RWPE1 (cell line): ENCODE results near the gene GAS2L2.

ENCODE experiments used
- CTCF ChIA-PET: fragments of 350-600 bp; sonication (Branson Sonifier 250); formaldehyde crosslinking; extraction: SDS; loops from one replicate; lab custom pipeline; 2021; lab: Yijun Ruan, JAX
- POLR2A ChIA-PET: fragments of 400-600 bp; formaldehyde crosslinking; extraction: SDS; loops from one replicate; lab custom pipeline; 2020; ENCODE audit warnings: antibody characterized with exemption; ENCODE audit not compliant: low non-redundant PET; lab: Yijun Ruan, JAX
- DNase-seq: peaks from one replicate; pipeline ENCODE4 v3.0.0; 2012; ENCODE audit warnings: low spot score
- H3K27ac ChIP-seq: fragments of 450-650 bp; 2 replicates; pipeline ENCODE4 v1.5.1; 2017
- CTCF ChIP-seq: fragments of 450-650 bp; conservative IDR thresholded peaks from 2 replicates; pipeline ENCODE4 v1.5.1; 2017; ENCODE audit warnings: low read depth, mild to moderate bottlenecking

The GAS2L2 gene

GRCh38 chr17:35766903-35767510 lies 14.0 kb upstream of the GAS2L2 start:
- no peak overlapping the region for H3K27ac ChIP-seq
- ChIA-PET CTCF (interaction anchor here (0.5 to 4.7 kb wide), 11 partner anchors 10 to 250 kb away, joined by 3 to 71 read pairs (median 5); partner anchors contain the start of gene TAF15), POLR2A (no interaction called here)
- TF ChIP-seq CTCF: peak; percentile 76
- DNase-seq: peak; percentile 71

GRCh38 chr17:35766489-35766877 lies 13.4 kb upstream of the GAS2L2 start:
- no peak overlapping the region for H3K27ac ChIP-seq
- no peak for DNase-seq
- ChIA-PET POLR2A (no interaction called here), CTCF (interaction anchor here (0.6 to 4.7 kb wide), 5 partner anchors 11 to 250 kb away, joined by 3 to 71 read pairs (median 8); partner anchors contain the start of gene TAF15)
- TF ChIP-seq CTCF: no peak

- POLR2A ChIA-PET: no interaction called here
- H3K27ac ChIP-seq: peak overlapping the region; percentile 37
- DNase-seq: no peak
- TF ChIP-seq CTCF: no peak
- CTCF ChIA-PET: interaction anchor here (0.6 to 4.7 kb wide), 5 partner anchors 11 to 43 kb away, joined by 3 to 71 read pairs (median 8); partner anchors contain the start of gene TAF15
These were observed 12.9 kb upstream of the GAS2L2 start for GRCh38 chr17:35765756-35766488.

GRCh38 chr17:35765086-35765710 lies 12.2 kb upstream of the GAS2L2 start:
- no peak for DNase-seq
- POLR2A ChIA-PET: no interaction called here
- TF ChIP-seq CTCF: no peak

GRCh38 chr17:35764123-35764991 lies 11.3 kb upstream of the GAS2L2 start:
- ChIA-PET POLR2A (interaction anchor here (0.6 kb wide), 1 partner anchor 41 kb away, joined by 3 read pairs; no protein-coding TSS in a partner anchor), CTCF (interaction anchor here (0.5 to 4.7 kb wide), 21 partner anchors 9 to 752 kb away, joined by 3 to 71 read pairs (median 4); partner anchors contain the start of genes AP2B1, GAS2L2, MMP28 and TAF15)
- peak overlapping the region; percentile 37 for H3K27ac ChIP-seq
- peak; percentile 93 for TF ChIP-seq CTCF
- peak; percentile 91 for DNase-seq

More at GRCh38 chr17:35765086-35765710, 12.2 kb upstream of the GAS2L2 start:
- CTCF ChIA-PET: interaction anchor here (0.7 to 4.7 kb wide), 3 partner anchors 29 to 44 kb away, joined by 3 to 71 read pairs (median 22); partner anchors contain the start of genes MMP28 and TAF15
- H3K27ac ChIP-seq: peak overlapping the region; percentile 37
